GM21367 (cell line): Measurements from ENCODE around the gene HHEX.
"Not testable (repeated sequence)": the region's sequence is repeated elsewhere in the genome, so short reads cannot be mapped to it uniquely, and the experiment has no call there.

ENCODE experiments used
- ATAC-seq: cut with Tn5 transposase; IDR thresholded peaks from one replicate; pipeline ENCODE4 v1.9.1; 2021; ENCODE audit not compliant: unreplicated experiment

HHEX gene

DNA sequence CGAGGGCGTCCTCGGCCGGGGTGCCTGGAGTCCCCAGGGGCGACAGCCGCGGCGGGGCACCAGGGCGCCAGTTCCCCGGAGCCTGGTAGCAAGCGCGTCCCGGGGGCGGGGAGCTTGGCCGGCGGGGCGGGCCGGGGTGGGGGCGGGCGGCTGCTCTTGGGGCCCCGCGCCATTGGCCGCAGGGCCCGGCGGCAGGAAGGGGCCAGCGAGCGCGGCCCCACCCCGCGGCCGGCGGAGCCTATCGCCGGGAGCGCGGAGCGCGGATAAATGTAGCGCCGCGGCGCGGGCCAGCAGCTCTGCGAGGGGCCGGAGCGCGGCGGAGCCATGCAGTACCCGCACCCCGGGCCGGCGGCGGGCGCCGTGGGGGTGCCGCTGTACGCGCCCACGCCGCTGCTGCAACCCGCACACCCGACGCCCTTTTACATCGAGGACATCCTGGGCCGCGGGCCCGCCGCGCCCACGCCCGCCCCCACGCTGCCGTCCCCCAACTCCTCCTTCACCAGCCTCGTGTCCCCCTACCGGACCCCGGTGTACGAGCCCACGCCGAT lies at the start of gene HHEX:
Gene HHEX (plus strand): TSS at position 293 of the 548 bp plus-strand sequence. CDS start 32 bp downstream, at position 325.
- no peak for ATAC-seq

DNA sequence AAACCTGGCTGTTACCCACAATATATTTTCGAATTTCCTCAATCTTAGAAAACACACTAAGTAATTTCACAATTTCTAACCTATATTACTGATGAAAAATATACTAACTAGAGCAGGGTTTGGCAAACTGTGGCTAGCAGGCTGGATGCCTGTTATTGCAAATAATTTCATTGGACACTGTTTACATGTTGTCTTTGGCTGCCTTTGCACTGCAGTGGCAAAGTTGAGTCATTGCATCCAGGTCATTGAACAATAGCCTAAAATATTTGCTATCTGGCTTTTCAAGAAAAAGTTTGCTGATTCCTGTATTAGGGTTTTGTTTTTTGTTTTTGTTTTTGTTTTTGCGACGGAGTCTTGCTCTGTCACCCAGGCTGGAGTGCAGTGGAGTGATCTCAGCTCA lies 49.6 kb upstream of the HHEX start:
- no peak for ATAC-seq

DNA sequence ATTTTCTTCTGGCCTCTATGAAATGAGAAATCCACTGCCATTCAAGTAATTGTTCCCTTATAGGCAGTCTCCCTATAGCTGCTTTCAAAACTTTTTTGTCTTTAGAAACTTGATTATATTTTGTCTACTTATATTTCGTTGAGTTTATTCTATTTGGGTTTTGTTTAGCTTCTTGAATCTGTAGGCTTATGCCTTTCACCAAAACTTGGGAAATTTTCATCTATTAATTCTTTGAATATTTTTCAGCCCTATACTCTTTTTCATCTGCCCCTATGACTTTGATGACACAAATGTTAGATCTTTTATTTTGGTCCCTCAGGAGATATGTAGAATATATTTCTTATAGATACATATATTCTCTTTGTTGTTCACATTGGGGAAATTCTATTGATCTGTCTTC lies 48.3 kb upstream of the HHEX start:
- no peak for ATAC-seq

DNA sequence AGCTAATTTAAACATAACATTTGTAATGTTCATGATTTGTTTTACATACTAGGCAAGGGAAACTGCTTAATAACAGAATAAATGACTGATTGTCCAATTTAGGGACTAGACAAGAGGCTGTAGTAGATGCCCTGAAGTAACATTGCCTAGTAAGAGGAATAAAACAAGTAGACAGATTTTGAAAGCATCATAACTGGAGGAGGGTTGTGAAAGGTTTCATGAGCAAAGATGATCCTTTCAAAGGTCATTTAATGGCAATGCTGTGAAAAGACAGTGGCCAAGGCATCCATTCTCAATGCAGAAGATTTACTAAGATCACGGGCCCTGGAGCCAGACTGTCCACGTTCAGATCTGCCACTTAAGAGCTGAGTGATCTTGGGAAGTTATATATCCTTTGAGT lies 44.8 kb upstream of the HHEX start:
- no peak for ATAC-seq

DNA sequence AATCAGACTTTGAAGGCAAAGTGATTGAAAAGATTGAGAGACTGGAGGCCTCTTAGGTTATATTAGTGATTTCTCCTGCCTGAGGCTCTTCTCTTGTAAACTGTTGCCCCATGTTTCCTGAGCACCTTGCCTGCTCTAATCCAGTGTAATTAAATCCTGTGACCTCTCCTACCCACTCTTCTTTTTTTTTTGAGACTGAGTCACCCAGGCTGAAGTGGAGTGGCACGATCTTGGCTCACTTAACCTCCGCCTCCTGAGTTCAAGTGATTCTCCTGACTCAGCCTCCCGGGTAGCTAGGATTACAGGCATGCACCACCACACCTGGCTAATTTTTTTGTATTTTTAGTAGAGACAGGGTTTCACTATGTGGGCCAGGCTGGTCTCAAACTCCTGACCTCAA lies 38.9 kb upstream of the HHEX start:
- ATAC-seq: not testable (repeated sequence)

DNA sequence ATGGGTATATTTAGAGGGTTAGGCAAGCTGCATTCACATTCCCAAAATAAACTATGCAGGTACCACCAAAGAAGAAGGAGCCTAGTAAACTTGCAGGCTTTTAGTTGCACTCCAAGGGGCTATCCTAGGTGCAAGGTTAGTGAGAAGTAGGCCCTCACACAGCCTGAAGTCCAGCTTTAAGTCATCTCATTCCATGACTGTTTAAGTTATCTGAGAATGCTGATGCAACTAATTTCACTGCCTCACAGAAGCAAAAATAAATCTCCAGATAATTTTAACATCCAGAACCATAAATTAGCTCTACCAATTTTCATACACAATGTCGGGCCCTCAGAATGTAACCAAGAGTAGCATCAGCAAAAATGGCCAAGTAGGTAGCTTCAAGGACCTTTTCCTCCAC lies 34.3 kb upstream of the HHEX start:
- ATAC-seq: no peak

DNA sequence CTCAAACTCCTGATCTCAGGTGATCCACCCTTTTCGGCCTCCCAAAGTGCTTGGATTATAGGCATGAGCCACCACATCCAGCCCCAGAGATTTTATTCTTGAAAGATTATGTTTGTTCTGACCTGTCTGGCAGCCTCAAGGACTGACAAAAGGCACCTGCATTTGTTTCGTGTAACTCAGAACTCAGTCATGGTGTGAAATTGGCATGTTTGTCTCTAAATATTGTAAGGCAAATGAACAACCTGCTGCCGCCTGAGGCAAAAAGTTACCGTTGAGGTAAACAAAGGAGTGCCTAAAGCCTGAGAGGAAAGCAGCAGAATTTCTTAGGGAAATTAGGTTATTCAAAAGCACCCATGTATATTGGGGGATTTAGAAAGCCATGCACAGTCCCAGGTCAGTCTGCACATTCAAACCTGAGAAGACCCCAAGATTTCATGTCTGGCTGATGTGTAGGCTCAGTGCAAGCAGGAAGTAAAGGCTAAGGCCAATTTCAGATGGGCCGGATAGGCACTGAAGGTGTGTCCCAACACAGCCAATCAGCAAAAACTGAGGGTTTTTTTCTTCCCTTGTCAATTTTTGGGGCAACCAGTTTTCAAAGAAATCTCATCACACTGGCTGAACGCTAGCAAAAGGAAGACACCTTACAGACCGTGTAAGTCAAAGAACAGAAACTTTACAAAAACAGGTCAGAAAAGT lies 33.3 kb upstream of the HHEX start:
- ATAC-seq: no peak

DNA sequence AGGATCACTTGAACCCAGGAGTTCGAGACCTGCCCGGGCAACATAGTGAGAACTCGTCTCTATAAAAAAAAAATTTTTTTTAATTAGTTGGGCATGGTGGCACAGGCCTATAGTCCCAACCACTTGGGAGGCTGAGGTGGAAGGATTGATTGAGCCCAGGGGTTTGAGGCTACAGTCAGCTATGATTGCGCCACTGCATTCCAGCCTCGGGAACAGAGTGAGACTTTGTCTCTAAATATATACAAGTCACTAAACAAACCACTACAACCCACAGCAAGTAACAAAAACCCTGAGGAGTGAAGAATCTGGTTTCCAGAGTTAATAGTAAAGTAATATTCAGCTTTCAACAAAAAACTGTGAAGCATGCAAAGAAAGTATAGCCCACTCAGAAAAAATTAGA lies 32.7 kb upstream of the HHEX start:
- ATAC-seq: no peak

DNA sequence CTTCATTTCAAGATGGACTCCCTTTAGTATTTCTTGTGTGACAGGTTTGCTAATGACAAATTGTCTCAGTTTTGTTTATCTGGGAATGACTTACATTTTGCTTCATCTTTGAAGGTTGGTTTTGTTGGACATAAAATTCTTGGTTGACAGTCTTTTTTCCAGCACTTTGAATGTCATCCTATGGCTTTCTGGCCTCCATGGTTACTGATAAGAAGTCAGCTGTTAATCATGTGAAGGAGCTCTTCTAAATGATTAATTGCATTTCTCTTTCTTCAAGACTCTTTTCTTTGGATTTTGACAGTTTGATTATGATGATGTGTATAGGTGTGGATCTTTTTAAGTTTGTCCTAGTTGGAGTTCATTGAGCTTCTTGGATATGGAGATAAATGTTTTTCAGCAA lies 26.9 kb upstream of the HHEX start:
- ATAC-seq: no peak

DNA sequence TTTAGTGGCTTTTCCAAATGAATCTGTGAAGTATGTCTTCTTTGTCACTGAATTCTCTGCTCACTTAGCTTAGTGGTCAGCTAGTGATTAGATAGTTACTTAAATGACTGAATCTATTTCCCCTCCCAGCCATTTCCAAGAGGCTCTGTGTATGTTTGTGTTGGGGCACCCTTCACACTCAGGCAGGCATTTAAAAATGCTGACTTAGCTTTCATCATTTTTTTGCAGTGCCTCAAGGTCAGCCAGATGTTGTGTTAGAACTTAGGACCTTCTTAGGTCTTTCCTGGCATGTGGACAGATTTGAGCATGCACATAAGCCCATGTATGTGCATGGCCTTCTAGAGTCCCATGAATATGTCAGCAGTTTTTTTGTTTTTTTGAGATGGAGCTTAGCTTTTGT lies 25.4 kb upstream of the HHEX start:
- ATAC-seq: no peak

DNA sequence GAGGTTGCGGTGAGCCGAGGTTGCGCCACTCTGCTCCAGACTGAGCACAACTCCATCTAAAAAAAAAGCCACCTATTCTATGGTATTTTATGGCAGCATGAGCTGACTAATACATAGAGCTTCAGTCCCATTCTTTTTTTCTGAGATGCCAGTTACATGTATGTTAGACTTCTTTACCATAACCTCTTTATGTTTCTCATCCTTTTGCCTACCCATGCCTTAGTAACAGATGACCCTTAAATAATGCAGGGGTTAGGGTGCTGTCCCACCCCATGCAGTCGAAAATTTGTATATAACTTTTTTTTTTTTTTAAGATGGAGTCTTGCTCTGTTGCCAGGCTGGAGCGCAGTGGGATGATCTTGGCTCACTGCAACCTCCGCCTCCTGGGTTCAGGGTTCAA lies 22.7 kb upstream of the HHEX start:
- no peak for ATAC-seq

DNA sequence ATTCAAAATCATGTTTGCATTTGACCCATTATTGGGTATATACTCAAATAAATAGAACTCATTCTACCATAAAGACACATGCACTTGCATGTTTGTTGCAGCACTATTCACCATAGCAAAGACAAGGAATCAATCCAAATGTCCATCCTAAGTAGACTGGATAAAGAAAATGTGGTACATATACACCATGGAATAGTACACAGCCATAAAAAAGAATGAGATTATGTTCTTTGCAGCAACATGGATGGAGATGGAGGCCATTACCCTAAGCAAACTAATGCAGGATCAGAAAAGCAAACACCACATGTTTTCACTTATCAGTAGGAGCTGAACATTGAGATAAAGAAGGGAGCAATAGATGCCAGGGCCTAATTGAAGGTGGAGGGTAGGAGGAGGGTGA lies 12.0 kb upstream of the HHEX start:
- ATAC-seq: no peak

DNA sequence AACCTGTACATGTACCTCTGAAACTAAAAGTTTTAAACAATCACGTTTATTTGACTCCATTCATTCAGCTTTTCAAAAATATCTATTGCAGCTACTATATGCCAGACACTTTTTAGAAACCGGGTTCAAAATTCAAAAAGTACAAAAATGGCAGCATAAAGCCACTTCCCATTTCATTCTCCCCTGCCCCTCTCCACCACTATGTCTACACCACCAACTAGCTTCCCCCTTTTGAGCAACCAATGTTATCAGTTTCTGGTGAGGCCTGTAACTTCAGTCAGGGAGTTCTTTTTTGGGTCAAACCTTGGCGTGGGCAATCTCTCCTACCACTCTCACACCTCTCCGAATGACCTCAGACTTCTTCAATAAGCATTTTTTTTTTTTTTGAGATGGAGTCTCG lies 11.5 kb upstream of the HHEX start:
- ATAC-seq: no peak

DNA sequence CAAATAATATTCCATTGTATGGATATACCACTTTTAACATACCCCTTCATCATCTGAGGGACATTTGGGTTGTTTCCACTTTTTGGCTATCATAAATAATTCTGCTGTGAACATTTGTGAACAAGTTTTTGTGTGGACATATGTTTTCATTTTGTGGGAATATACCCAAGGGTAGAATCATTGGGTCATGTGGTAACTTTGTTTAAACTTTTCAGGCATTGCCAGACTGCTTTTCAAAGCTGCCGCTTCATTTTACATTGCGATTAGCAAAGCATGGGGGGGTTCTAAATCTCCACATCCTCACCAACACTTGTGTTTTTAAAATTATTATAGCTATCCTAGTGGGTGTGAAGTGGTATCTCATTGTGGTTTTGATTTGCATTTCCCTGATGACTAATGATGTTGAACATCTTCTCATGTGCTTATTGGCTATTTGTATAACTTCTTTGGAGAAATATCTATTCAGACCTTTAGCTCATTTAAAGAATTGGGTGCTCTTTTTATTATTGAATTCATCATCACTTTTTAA lies 8.4 kb upstream of the HHEX start:
- ATAC-seq: no peak

DNA sequence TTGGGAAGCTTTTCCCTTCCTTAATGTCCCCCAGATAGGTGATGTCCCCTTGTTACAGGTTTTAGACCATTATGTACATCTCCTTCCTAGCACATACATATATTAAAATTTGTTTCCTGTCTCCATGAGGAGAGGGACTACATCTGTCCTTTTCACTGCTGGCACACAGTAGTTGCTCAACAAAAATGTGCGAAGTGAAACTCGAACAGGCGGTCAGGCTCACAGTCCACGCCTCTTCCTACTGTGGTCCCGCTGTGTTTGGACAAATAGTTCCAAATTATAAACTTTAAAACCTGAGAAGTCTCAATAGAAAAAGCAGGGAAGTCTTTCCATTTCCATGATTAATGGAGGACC lies 1.2 kb upstream of the HHEX start:
- no peak for ATAC-seq

DNA sequence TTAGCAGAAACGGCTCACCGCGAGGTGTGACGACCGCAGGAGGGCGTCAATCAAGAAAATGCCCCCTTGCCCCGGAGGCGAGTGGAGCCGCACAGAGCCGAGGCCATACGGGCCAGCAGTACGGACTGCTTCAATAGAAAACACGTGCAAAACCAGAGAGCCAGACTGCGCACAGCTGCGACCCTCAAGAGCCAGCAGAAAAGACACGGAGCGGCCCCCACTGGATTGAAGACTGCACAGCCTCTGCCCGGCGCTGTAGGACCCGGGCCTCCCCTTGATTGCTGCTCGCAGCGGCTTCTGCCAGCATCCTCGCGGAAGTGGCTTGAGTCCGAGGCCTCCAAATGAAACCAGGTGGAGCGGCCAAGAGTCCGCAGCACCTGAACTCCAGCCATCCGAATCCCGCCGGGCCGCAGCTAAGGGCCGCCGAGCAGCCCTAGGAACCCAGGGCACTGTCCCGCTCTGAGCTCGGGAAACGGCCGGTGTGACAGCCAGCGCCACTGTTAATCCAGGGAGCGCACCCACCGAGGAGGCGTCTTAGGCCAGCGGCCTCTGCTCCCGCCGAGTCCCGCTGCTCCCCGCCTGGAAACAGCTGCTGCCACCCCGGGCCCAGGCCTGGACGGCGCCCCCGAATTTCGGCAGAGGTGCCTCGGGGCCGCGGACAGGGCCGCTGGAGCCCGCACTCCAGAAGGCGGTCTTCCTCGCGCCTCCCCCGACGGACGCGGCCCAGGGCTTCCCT lies 660 bp upstream of the HHEX start:
- no peak for ATAC-seq

DNA sequence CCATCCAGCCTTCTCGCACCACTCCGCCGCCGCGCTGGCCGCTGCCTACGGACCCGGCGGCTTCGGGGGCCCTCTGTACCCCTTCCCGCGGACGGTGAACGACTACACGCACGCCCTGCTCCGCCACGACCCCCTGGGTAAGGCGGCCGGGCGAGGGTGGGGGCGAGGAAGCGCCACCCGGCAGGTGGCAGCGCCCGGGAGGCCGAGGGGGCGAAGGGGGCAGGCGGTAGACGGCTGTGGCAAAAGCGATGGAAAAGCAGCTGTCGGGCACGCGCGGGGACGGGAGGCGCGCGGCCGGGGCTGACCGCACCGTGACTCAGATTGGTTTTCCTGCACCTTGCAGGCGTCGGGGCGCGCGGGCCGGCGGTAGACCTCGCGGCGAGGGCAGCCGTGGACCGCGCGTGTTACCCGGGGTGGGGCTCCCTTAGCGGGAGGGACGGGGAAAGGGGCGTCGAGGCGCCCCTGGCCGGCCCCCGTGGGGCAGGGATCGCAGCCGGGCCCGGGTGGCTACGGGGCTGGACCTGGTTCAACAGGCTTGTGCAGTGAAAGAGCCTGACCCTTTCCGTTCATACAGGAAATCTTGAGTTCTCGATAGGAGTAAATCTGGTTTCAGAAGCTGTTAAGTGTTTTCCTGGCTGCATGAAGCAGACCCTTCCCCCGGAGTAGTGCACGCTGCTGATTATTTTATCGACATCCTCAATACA lies 608 bp downstream of the HHEX start:
- ATAC-seq: no peak

DNA sequence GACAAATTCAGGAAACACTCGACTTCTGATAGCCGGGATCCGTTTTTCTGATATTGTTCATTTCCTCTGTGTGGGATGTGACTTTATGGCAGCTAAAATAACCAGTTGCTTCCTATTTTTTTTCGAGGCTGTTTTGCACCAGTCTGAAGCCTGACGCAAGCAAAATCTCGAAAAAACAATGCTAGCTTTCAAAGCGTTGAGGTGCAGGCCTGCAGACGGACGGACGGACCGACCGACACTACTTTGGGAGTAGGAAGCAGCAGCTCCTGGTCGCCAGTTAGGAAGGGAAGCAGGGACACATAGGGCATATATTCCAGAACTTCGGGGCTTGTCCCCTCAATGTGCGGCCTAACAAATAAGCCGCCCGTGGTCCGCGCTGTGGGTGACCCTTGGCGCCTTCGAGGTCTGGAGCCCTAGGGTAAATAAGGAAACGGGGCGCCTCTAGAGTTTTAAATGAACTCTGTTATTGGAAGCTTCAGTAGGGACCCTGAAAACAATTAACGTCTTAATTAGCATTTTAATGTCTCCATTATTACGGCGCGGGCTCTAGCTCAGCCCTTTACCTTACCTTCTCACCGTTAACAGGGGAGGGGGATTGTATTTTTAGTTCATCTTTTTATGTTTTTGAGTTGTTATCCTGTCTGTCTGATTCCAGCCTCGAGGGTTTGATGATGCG lies 1.3 kb downstream of the HHEX start:
- ATAC-seq: no peak

DNA sequence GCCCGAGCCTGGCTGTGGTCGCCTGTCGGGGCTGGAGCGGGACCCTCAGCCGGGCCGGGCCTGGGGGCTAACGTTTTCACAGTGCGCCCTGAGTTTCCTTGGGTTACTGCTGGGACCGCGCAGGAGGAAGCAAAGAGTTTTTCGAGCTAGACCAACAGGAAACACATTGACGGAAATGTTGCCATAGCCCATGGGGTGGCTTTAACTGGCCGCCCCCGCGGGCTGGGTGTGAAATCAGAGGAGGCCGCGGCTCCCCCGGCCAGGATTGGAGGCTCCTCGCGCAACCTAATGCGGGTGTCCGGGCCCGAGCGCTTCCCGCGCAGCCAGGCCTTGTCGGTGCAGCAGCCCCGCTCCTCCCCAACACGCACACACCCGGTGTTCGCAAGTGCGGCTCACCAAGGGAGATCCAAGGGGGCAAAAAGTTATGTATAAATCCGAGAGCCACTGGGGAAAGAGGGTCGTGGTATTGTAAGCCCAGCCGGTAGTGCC lies 1.9 kb downstream of the HHEX start:
- ATAC-seq: no peak

DNA sequence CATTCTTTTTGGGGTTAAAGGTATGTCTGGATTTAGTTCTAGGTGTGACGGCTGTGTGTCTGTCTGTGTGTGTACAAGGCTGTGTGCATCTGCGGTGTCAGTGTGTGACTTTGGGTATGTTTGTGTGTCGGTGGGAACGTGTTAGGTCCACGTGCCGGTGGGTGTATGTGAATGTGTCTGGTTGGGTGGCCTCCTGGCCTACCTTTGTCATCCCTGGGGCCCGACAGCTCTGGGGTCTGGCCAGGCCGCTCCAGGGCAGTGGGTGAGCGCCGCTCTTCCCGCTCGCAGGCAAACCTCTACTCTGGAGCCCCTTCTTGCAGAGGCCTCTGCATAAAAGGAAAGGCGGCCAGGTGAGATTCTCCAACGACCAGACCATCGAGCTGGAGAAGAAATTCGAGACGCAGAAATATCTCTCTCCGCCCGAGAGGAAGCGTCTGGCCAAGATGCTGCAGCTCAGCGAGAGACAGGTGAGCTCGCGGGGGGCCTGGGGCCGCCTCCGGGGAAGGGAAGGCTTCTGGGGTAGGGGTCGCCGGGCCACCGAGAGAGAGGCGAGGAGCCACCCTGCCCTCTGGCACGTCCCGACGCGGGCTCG lies 2.4 kb downstream of the HHEX start:
- ATAC-seq: no peak
